SJSA1 (cell line): Measurements from ENCODE around the gene PPFIA4. TPM values are rescaled to one million over a fixed set of nuclear protein-coding genes. Genes with fewer than 3 reads are reported as not detected.

Source experiments
- DNase-seq, 2 experiments: peaks; one replicate each; pipeline ENCODE4 v3.0.0-alpha.2; 2015 to 2020; ENCODE audit warnings: low spot score in 2 of 2, low read depth in 1 of 2
- H3K27ac ChIP-seq: fragments of 250-450 bp; sonication (Bioruptor Pico); 2 replicates; pipeline ENCODE4 v1.5.1; 2020; ENCODE audit warnings: mild to moderate bottlenecking, moderate library complexity
- H3K27me3 ChIP-seq: fragments of 250-450 bp; sonication (Bioruptor Pico); replicated peaks from 2 replicates; pipeline ENCODE4 v1.5.1; 2020; ENCODE audit warnings: mild to moderate bottlenecking, moderate library complexity
- H3K36me3 ChIP-seq: fragments of 250-450 bp; sonication (Bioruptor Pico); 2 replicates; pipeline ENCODE4 v1.5.1; 2020; ENCODE audit warnings: mild to moderate bottlenecking
- H3K4me1 ChIP-seq: fragments of 250-450 bp; sonication (Bioruptor Pico); replicated peaks from 2 replicates; pipeline ENCODE4 v1.6.1; 2021; ENCODE audit warnings: mild to moderate bottlenecking
- H3K4me3 ChIP-seq: fragments of 250-450 bp; sonication (Bioruptor Pico); 2 replicates; pipeline ENCODE4 v1.5.1; 2020; ENCODE audit warnings: mild to moderate bottlenecking
- H3K9me3 ChIP-seq: fragments of 250-450 bp; sonication (Bioruptor Pico); replicated peaks from 2 replicates; pipeline ENCODE4 v1.5.1; 2020; ENCODE audit warnings: mild to moderate bottlenecking
- total RNA-seq: library from RNA; depleted of rRNA; stranded (reverse); fragments of >200 nt; shearing (Covaris generic); gene quantifications from 2 replicates; pipeline ENCODE4 v1.2.3, GENCODE V29; 2014

Gene PPFIA4
- total RNA-seq, 1 experiment from 2014 or later, result not detected

DNA sequence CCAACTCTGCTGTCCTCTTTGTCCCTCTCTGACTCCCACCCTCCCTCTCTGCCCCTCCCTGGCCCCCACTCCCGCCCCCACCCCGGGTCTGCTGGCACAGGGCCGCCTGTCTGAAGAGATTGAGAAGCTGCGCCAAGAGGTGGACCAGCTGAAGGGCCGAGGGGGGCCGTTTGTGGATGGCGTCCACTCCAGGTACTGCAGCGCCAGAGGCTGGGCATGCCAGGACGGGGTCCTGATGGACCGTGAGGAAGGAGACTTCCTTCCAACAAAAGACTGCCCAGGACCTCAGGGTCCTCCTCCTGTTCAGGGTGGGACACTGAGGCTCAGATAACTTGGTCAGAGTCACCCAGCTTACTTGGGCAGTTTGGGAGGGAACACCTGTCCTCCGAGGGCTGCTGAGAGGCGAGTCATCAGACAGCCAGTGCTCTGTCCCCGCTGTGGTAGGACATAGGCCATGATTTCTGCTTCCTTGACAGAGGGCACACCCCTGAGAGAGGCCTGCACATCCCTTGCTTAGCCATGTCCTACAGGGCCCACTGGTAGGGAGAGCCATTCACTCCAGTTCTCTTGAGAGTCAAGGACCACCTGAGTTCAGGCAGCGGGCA is 23.4 kb downstream of the PPFIA4 start:
- no peak for DNase-seq
- no peaks in the 10 kb centered on the region for H3K36me3 ChIP-seq
- peaks cover 19% of the 10 kb centered on the region for H3K27me3 ChIP-seq
- no peak overlapping the region for H3K4me3 ChIP-seq
- H3K4me1 ChIP-seq, result peaks cover 8% of the 10 kb centered on the region; the same call in 1 of the 2 replicates
- H3K27ac ChIP-seq, result no peak overlapping the region
- no peaks in the 10 kb centered on the region for H3K9me3 ChIP-seq

GRCh38 chr1:203050826-203051225 is 24.5 kb downstream of the PPFIA4 start:
- DNase-seq, result no peak
- no peak overlapping the region for H3K27ac ChIP-seq
- peaks cover 19% of the 10 kb centered on the region for H3K27me3 ChIP-seq
- no peak overlapping the region for H3K4me3 ChIP-seq
- peaks cover 8% of the 10 kb centered on the region; the same call in 1 of the 2 replicates for H3K4me1 ChIP-seq
- no peaks in the 10 kb centered on the region for H3K36me3 ChIP-seq
- H3K9me3 ChIP-seq, result no peaks in the 10 kb centered on the region

GRCh38 chr1:203051841-203052324 is 25.6 kb downstream of the PPFIA4 start:
- Histone ChIP-seq H3K27me3 (peaks cover 19% of the 10 kb centered on the region), H3K27ac (no peak overlapping the region), H3K4me1 (peaks cover 7% of the 10 kb centered on the region; the same call in 1 of the 2 replicates), H3K4me3 (no peak overlapping the region), H3K9me3 (no peaks in the 10 kb centered on the region), H3K36me3 (no peaks in the 10 kb centered on the region)
- no peak for DNase-seq

DNA sequence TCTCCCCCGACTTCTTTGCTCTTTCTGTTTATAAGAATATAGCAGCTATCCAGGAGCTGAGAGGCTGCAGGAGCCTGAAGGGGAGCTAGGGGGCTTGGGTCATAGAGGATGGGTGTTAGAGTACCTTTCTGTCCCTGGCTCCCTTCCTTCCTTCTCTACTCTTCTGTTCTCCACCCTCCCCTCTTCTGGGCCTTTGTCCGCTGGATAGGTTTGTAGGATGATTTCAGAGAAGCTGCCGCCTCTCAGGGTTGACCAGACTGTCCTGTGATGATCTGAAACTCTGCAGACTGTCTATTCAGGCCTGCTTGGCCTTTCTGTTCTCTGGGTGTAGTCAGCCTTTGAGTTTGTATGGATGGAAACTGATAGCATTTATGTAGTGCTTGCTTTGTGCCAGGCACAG is 26.3 kb downstream of the PPFIA4 start:
- no peak overlapping the region for H3K27ac ChIP-seq
- no peaks in the 10 kb centered on the region for H3K36me3 ChIP-seq
- no peak overlapping the region for H3K4me3 ChIP-seq
- H3K4me1 ChIP-seq, result no peaks in the 10 kb centered on the region
- no peak for DNase-seq
- peaks cover 23% of the 10 kb centered on the region for H3K27me3 ChIP-seq
- H3K9me3 ChIP-seq, result no peaks in the 10 kb centered on the region

GRCh38 chr1:203054184-203054583 is 27.9 kb downstream of the PPFIA4 start:
- Histone ChIP-seq H3K27ac (no peak overlapping the region), H3K27me3 (peaks cover 29% of the 10 kb centered on the region), H3K36me3 (no peaks in the 10 kb centered on the region), H3K4me3 (no peak overlapping the region), H3K9me3 (no peaks in the 10 kb centered on the region), H3K4me1 (no peaks in the 10 kb centered on the region)
- no peak for DNase-seq

- no peak for DNase-seq
Observed at GRCh38 chr1:203054642-203055041, 28.4 kb downstream of the PPFIA4 start.

GRCh38 chr1:203055161-203055799 is 29.0 kb downstream of the PPFIA4 start:
- Histone ChIP-seq H3K4me3 (no peak overlapping the region), H3K36me3 (no peaks in the 10 kb centered on the region), H3K4me1 (no peaks in the 10 kb centered on the region), H3K9me3 (no peaks in the 10 kb centered on the region), H3K27ac (no peak overlapping the region), H3K27me3 (peaks cover 29% of the 10 kb centered on the region)
- DNase-seq, result no peak

More at GRCh38 chr1:203054642-203055041, 28.4 kb downstream of the PPFIA4 start:
- Histone ChIP-seq H3K27ac (no peak overlapping the region), H3K9me3 (no peaks in the 10 kb centered on the region), H3K4me1 (no peaks in the 10 kb centered on the region), H3K27me3 (peaks cover 29% of the 10 kb centered on the region), H3K36me3 (no peaks in the 10 kb centered on the region), H3K4me3 (no peak overlapping the region)

DNA sequence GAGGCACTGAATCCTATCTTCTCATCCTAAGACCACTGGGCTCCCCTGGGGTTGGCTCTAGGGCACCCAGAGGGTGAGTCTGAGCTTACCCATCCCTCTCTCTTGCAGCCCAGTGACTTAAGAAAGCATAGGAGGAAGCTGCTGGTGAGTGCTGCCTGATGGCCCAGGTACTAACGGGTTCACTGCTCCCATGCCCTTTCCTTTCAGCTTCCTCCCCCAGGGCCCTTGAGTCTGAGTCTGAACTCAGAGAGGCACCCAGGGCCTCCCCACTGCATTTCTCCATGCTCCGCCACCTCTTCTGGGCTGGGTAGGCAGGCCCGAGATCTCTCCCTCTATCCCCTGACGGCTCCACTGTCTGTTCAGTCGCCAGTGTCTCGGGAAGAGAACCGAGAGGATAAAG is 29.7 kb downstream of the PPFIA4 start:
- H3K9me3 ChIP-seq, result no peaks in the 10 kb centered on the region
- no peak overlapping the region for H3K27ac ChIP-seq
- no peak overlapping the region for H3K4me3 ChIP-seq
- H3K4me1 ChIP-seq, result no peaks in the 10 kb centered on the region
- no peaks in the 10 kb centered on the region for H3K36me3 ChIP-seq
- DNase-seq, result no peak
- peaks cover 27% of the 10 kb centered on the region for H3K27me3 ChIP-seq

GRCh38 chr1:203056516-203056915 is 30.2 kb downstream of the PPFIA4 start:
- no peaks in the 10 kb centered on the region for H3K9me3 ChIP-seq
- no peak overlapping the region for H3K27ac ChIP-seq
- no peaks in the 10 kb centered on the region for H3K36me3 ChIP-seq
- H3K4me1 ChIP-seq, result no peaks in the 10 kb centered on the region
- no peak for DNase-seq
- H3K27me3 ChIP-seq, result peaks cover 25% of the 10 kb centered on the region
- H3K4me3 ChIP-seq, result no peak overlapping the region

DNA sequence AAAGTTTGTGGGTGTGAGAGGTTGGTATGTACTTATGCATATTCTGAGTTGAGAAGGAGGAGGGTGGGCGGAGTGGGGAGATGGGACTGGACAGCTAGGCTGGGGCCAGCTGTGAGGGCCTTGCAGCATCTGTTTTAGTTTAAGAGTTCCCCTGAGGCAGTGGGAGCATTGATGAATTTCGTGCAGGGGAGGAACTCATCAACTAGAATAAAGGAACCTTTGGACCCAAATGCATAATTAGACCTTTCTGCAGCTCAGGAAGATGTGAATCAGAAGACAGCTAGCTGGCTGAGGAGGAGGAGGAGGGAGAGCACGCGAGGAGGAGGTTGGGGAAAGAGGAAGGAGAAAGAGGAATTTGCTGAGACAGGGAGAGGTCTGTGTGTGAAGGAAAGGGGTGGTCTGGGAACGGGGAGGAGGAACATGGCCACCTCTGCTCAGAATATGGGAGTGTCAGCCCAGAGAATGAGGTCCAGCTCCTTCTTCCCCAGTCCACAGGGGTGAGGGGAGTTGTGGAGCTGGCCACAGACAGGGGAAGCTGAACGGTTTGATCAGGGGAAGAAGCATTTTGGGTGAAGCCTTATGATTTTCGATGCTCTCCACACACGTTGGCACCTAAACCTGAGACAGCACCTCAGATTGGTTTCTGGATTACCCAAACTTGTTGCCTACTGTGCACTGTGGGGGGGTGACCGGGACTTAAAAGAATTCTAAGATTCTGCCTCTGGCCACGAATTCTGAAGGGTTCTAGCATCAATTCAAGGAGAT is 31.8 kb downstream of the PPFIA4 start:
- no peak overlapping the region for H3K27ac ChIP-seq
- no peaks in the 10 kb centered on the region for H3K9me3 ChIP-seq
- H3K36me3 ChIP-seq, result no peaks in the 10 kb centered on the region
- peaks cover 12% of the 10 kb centered on the region for H3K27me3 ChIP-seq
- H3K4me1 ChIP-seq, result no peaks in the 10 kb centered on the region
- no peak for DNase-seq
- no peak overlapping the region for H3K4me3 ChIP-seq

- Histone ChIP-seq H3K4me1 (no peaks in the 10 kb centered on the region), H3K27me3 (peaks cover 11% of the 10 kb centered on the region; the same call in 1 of the 2 replicates), H3K36me3 (no peaks in the 10 kb centered on the region), H3K4me3 (no peak overlapping the region), H3K27ac (no peak overlapping the region), H3K9me3 (no peaks in the 10 kb centered on the region)
- no peak for DNase-seq
Observed at GRCh38 chr1:203058676-203058935, 32.3 kb downstream of the PPFIA4 start.

GRCh38 chr1:203059485-203059884 is 33.2 kb downstream of the PPFIA4 start:
- no peak for DNase-seq
- Histone ChIP-seq H3K27ac (no peak overlapping the region), H3K4me3 (no peak overlapping the region), H3K4me1 (no peaks in the 10 kb centered on the region), H3K27me3 (peaks cover 11% of the 10 kb centered on the region; the same call in 1 of the 2 replicates), H3K9me3 (no peaks in the 10 kb centered on the region), H3K36me3 (no peaks in the 10 kb centered on the region)

DNA sequence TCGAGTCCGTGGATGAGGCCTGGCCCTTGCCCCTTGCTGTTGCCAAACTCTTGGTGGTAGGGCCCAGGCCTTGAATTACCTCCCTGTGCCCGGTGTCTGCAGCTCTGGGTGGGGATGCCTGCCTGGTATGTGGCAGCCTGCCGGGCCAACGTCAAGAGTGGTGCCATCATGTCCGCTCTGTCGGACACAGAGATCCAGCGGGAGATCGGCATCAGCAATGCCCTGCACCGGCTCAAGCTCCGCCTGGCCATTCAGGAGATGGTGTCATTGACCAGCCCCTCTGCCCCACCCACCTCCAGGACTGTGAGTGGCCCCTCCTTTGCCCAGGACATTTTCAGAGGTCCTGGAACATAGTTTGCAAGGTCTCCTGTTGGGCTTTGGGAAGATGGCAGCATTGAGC is 33.8 kb downstream of the PPFIA4 start:
- peaks cover 11% of the 10 kb centered on the region; the same call in 1 of the 2 replicates for H3K27me3 ChIP-seq
- H3K4me3 ChIP-seq, result no peak overlapping the region
- H3K27ac ChIP-seq, result no peak overlapping the region
- H3K4me1 ChIP-seq, result no peaks in the 10 kb centered on the region
- no peaks in the 10 kb centered on the region for H3K9me3 ChIP-seq
- H3K36me3 ChIP-seq, result no peaks in the 10 kb centered on the region
- DNase-seq, result no peak

DNA sequence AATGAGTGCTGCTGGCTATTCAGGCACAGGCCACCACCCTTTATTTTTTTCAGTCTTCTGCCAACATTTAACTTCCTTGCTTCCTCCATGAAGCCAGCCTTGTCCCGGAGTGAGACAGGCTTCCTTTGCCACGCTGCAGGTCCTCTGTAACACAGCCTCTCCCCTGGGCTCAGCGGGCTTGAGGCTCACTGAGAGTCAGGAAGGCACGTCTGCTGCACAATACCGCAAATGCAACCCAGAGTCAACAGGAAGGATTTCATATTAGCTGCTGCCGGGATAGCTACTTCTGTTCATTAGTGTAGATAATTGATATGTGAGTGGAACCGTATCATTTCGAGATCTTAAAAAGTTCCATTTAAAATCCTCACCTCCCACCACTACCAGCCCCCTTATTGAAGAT is 37.0 kb downstream of the PPFIA4 start:
- Histone ChIP-seq H3K4me1 (no peaks in the 10 kb centered on the region), H3K4me3 (no peak overlapping the region), H3K27me3 (0 out of 2 replicates have a peak, but pooled peaks cover 2% of the 10 kb centered on the region), H3K27ac (no peak overlapping the region), H3K9me3 (no peaks in the 10 kb centered on the region), H3K36me3 (no peaks in the 10 kb centered on the region)
- DNase-seq, result no peak
